Jurkat, Clone E6-1 (cell line): ENCODE results near the gene C5orf63.
"Not testable (repeated sequence)": the region's sequence is repeated elsewhere in the genome, so short reads cannot be mapped to it uniquely, and the experiment has no call there.

ENCODE experiments used
- DNase-seq: peaks from one replicate; pipeline ENCODE4 v3.0.0-alpha.2; 2011; ENCODE audit warnings: low read depth, low spot score
- H3K4me3 ChIP-seq: 2 replicates; pipeline ENCODE4 v1.5.1; 2011; ENCODE audit warnings: mild to moderate bottlenecking, low read length, control low read depth, moderate library complexity

C5orf63 gene

DNA sequence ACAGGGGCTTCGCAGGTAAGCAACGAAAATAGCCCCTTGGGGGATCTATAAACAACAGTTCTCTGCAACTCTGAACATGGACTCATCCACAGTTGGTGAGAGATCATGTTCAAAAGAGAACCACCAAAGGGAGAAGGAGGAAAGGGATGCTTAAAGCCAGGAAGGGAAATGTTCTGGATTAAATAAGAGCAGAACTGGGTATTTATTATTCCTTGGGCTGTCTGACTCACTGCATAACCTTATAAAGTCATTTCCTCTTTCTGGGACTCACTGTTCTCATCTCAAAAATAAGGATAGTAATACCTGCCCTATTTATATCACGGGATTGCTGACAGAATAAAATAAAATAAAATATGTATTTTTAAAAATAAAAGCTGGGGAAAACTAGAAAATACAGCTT is 31.7 kb downstream of the C5orf63 start:
- DNase-seq: no peak
- no peak overlapping the region for H3K4me3 ChIP-seq

DNA sequence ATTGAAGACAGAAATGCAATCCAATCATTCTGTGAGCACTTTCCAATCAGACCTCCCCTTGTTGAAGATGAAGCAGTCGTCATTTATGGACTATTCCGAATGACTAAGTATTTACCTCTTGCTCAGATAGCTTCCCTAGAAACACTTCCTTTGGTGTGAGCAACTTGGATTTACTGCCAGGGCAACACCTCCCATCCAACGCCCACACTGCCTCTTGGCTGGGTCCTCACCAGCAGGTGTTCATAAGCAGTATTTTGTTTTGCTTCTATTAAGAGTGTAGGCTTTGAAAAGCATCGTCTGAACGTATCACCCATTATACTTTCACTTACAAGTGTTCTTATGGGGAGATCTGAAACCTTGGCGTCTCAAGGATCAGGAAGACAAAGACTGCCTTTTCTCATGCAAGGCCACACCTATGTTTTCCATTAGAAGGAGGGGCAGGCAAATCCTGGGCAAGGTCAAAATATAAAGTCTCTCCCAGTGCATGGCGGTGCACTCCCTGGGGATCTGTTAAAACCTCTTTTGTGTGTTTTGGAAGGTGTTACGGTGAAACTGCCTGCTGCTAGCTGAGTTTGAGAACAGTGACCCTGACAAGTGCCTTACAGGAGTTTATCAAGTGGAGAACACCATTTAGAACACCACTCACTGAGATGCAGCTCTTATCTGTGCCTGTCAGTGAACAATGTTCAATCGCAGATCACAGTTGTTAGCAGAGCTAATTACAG is 32.3 kb downstream of the C5orf63 start:
- no peak overlapping the region for H3K4me3 ChIP-seq
- no peak for DNase-seq

DNA sequence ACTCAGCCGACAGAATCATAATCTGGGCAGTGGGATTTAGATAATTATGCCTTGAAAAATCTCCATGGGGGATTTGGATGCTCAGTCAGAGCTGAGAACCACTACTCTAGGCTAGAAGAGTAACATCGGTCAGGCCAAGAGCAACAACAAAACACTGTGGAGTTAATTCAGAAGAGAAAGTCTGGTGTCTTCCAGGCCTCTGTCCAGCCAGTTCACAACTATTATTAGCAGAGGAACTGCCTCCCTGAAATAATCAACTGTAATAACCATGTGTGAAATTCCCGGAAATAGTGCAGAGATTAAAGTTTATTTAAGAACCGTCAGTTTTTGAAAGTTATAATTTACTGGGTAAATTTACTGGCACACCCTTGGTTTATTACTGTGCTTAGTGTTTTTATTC is 34.8 kb downstream of the C5orf63 start:
- no peak for DNase-seq
- no peak overlapping the region for H3K4me3 ChIP-seq

DNA sequence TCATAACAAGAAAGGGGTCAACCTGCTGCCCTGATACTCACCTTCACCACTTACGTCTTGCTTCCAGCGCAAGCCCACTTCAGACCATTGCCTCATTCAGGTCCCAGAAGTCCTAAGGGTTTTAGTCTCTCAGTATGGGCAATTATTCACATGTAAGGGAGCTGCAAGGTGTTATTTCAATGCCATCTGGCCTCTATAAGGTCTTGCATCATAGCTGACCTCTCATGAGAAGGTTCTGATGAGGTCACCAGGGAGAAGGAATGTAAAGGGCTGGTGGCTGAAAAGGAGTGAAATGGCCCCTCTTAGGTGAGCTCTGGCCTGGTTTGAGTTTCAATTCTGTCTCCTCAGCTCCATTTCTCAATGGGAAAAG is 41.5 kb downstream of the C5orf63 start:
- H3K4me3 ChIP-seq: no peak overlapping the region
- no peak for DNase-seq

DNA sequence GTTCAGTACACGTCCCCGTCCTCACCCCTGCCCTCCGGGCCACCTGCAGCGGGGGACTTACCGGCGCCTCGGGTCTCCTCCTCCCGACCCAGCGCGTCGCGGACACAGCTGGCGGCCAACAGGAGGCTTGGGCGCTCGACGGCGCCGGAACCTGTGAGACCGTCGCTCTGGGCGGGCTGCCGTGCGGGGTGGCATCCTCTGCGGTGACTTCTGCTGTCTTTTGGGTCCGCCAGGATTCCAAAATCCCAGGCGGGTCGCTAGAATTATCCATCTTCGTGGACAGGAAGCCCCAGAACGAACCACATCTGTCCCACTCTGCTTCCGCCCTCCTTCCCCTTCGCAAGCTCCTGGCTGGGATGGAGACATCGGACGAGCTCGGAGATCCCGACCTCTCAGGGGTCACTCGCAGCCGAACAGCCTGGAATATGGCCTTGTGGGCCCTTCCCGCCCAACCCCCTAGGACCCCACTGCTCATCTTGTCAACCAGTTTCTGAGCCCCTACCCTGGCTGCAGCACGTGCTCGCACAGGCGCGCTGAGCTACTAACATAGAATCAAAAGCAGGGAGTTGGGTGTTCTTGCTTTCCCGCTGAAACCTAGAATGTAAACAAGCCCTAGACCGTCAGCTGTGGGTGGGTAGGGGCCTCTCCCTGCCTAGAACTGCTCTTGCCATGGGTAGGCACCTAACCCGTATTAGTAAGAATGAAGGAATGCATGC is 42.0 kb downstream of the C5orf63 start:
- DNase-seq: no peak
- H3K4me3 ChIP-seq: peak overlapping the region; percentile 62

DNA sequence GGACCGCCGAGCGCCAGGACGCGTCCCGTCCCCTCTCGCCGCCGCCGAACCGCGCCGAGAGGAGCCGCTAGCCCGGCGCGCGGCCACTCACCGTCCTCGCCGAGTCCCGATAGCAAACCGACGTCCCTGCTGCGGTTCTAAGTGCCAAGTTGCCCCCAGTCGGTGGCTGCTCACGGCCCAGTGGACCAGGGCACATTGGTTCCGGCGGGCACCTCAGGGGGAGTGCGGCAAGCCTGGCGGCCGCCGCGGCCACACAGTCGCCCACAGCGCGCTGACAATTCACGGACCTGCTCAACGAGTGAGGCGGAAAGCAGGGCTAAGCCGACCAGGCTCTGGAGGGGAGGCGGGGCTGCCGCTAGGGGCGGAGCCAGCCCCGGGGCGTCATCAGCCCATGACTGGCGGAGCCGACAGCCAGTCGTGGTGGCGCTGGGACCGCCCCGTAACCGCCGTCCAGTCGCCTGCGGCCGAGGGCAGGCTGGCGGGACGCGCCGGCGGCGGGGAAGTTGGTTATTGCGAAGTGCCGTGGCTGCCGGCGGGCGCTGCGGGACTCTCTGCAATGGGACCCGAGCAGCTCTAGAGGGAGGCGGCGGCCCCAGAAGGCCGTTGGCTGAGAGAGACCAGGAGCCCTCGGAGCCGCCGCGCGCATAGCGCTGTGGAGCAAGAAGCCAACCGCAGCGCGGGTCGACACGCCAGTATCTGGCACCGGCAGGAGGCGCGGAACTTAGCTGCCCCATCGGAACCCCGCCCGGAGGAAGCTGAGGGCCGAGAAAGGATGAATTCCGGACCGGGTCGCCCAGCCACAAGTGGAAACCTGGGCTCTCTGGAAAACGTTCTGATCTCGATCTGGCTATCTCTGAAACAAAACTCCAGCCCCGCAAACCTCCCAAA is 42.8 kb downstream of the C5orf63 start, which contains the start of gene MARCHF3:
TSS of gene MARCHF3 (minus strand) at position 300 of the 888 bp plus-strand sequence. CDS start 112,387 bp downstream, outside the sequence.
- peak; percentile 81 for DNase-seq
- H3K4me3 ChIP-seq: peak within 1 kb of the TSS; percentile 62

DNA sequence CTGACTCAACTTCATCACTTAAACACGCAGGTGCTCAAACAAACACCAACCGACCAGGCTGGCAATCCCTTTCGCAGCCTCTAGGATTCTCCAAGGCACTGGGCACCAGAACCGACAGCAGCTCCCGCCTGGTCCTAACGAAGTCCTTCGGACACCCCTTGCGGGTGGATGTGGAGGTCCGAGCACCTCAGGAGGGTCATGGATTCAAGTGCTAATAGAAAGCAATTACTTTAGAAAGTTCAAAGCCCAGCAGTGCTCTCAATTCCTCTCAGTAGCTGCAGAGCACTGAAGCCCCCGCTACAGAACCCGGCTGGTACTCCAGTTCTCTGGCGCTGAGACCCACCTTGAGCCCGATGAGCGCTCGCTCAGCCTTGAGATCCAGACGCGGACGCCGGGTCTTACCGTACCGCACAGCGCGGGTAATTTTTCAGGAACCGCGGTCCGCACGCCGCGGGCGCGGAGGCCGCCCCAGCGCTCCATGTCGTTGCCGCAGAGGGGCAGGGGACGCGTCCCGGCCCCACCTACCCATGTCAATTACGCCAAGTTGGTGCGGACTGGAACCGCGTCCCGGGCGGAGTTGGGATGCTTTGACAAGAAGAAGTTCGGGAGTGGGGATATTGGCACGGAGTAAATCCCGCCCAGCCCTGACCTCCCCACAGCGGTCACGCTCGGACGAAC is 43.6 kb downstream of the C5orf63 start:
- peak overlapping the region; percentile 62 for H3K4me3 ChIP-seq
- DNase-seq: peak; percentile 32

DNA sequence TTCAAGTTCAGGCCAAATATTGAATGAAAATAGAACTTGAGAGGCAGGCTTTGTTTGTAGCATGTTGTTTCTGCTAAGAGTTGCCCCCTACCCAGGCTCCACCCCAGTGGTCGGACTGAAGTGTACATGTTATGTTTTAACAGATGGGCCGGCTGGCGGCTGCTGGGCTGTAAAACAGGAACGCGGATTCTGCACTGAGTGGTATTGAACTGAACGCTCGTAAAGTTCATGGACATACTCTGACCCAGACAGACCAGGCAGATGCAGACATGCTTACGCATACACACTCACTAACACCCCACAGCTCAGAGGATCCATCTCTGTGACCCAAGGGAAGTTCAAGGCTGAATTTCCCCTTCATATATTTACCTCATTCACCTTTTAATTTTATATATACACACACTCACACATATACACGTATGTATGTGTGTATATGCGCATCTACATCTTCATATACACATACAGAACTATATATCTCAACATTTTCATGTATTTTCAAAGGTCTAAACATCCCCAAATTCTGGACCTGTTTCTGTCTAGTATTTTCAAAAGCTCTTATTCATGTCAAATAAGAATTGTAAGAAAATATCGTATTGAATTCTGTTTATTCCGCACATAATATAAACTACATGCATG is 44.4 kb downstream of the C5orf63 start:
- H3K4me3 ChIP-seq: no peak overlapping the region
- no peak for DNase-seq

DNA sequence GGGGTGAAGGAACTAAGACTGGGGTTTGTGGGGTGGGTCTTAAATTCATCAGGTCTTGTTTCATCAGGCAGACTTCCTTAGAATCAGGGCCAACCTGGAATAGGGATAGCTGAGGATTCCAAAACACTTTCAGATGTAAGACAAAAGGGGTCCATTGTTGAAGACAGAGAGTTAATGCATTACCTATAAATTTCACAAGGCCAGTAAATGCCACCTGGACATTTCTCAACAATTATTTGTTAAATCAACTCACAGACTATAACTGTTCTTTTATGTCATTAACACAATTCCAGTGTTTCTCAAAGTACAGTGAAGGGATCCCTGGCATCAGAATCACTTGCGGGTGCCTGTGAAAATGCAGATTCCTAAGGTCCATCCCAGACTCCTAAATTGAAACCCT is 45.8 kb downstream of the C5orf63 start:
- no peak for DNase-seq
- H3K4me3 ChIP-seq: no peak overlapping the region

DNA sequence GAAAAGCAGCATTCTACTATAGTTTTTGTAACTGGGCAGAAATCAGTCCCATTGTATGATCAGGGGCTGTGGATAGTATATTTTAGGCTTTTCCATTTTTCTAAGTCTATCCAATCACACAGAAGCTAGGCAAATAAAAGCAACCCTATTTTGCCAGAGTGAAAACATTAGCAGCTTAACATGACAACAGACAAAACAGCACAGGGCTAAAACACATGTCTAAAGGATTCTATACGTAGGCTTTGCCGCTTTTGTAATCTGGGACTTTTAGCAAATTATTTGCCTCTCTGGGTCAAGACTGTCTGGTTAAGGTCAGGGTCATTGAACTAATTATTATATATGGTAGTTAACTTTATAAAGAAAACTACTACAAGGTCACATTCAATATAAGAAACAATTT is 47.1 kb downstream of the C5orf63 start:
- no peak for DNase-seq

DNA sequence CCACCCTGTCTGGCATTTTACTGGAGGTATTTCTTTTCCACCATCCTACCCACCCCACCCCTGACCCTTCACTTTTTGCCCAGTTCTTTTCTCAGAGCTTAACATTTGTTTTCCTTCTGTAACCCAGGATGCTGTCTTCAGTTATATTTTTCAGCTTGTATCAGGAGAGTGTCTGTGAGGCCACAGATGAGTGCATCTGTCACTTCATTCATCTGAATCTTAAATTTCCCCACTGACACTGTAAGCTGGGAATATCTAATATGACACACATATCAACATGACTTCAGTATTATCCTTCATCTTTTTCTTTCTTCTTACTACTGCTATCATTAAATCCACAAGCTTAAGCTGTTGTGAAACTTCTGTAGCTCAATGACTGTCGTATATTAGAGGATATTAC is 47.8 kb downstream of the C5orf63 start:
- no peak for DNase-seq
- H3K4me3 ChIP-seq: no peak overlapping the region

More for the DNA sequence above, 47.1 kb downstream of the C5orf63 start:
- no peak overlapping the region for H3K4me3 ChIP-seq

DNA sequence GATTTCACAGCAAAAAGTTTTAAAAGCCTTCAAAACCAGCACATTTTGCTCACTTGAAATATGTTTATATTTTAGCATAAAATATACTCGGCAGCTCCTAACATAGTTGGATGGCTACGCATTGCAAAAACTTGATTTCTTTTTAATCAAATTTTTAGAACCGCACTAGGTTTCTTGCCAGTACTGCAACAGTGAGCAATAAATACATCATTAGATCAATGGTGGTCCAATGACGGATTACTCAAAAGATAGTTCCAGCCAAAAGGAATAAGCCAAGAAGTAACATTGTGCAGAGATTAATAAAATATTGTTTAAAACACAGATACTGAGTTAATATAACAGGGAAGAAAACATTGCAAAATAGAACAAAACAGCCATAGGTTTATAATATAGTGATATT is 48.5 kb downstream of the C5orf63 start:
- no peak overlapping the region for H3K4me3 ChIP-seq
- no peak for DNase-seq

DNA sequence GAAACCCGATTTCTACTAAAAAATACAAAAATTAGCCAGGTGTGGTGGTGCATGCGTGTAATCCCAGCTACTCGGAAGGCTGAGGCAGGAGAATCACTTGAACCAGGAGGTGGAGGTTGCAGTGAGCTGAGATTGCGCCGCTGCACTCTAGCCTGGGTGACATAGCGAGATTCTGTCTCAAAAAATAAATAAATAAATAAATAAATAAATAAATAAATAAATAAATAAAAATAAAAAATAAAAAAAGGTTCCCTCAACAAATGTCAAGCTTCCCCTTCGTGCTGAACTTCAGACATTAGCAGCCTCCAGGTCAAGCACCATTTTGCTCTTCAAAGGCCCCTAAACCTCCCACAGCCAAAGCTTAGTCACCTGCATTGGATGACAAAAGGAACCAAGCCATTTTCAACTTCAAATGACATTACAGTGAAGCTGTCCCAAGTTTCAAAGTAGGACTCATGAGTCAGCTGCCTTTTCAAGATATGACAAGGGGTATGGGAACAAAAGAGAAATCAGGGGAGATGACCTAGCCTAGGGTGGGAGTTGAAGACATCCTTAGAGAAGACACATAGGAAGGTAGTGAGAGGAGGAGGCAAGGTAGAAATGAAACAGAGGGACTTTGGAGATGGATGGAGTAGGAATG is 49.6 kb downstream of the C5orf63 start:
- DNase-seq, H3K4me3 ChIP-seq: not testable (repeated sequence)

DNA sequence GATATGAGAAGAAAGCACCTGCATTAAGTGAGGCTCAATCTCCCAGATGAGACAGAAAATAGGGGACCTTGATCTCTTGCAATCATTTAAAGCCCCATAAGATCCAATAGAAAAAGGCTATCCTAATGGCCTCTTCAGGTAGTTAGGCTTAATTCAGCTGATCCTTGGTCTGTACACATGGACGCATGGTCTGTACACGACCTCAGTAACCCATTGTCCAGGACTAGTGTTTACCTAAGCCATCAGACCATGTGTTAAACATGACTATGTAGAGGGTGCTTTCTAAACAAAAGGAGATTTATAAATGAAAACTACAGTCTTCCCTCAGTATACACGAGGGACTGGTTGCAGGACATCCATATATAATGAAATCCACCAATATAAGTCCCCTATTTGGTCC is 50.5 kb downstream of the C5orf63 start:
- no peak overlapping the region for H3K4me3 ChIP-seq
- no peak for DNase-seq

DNA sequence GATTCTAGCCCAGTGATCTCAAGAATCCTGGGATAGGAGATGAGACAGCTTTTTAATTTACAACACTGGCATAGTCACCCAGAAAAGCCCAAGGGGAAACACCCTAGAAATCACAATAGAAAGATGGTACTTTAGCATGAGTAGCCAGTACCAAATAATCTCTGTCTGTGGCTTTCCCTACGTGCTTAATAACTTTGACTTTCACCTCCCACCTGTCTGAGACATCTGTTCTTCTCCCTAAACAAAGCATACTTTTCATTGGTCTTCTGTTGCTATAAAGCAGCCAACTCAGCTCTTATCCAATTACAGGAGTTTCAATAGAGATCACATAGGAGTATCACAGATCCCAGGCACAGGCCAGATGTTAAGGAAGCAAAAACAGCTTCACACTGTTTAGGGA is 53.4 kb downstream of the C5orf63 start:
- DNase-seq: no peak
- H3K4me3 ChIP-seq: no peak overlapping the region

DNA sequence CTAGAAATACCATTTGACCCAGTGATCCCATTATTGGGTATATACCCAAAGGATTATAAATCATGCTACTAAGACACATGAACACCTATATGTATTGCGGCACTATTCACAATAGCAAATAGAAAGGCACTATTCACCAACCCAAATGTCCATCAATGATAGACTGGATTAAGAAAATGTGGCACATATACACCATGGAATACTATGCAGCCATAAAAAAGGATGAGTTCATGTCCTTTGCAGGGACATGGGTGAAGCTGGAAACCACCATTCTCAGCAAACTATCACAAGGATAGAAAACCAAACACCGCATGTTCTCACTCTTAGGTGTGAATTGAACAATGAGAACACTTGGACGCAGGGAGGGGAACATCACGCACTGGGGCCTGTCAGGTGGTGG is 56.6 kb downstream of the C5orf63 start:
- DNase-seq: not testable (repeated sequence)

DNA sequence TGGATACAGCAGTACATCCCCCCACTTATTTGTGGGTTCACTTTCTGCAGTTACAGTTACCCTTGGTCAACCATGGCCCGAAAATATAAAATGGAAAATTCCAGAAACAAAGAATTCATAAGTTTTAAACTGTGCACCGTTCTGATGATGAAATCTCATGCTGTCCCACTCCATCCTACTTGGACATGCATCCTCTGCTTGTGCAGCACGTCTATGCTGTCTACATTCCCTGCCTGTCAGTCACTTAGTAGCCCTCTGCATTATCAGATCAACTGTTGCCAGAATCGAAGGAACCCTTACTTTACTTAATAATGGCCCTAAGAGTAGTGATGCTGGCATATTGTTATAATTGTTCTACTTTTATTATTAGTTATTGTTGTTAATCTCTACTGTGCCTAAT is 57.6 kb downstream of the C5orf63 start:
- DNase-seq: no peak
- H3K4me3 ChIP-seq: no peak overlapping the region

More for the DNA sequence above, 56.6 kb downstream of the C5orf63 start:
- not testable (repeated sequence) for H3K4me3 ChIP-seq

DNA sequence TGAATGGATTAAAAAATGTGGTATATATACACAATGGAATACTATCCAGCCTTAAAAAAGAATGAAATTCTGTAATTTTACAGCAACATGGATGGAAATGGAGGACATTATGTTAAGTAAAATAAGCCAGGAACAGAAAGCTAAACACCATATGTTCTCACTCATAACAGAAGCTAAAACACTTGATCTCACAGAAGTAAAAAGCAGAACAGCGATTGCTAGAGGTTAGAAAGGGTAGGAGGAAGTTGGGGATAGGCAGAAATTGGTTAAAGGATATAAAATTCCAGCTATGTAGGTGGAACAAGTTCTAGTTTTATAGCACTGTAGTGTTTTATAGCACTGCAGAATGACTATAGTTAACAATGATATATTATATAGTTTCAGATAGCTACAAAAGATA is 58.7 kb downstream of the C5orf63 start:
- DNase-seq: no peak

More for the DNA sequence above, 58.7 kb downstream of the C5orf63 start:
- H3K4me3 ChIP-seq: no peak overlapping the region
